GM18505 (cell line): ENCODE results near the gene RCAN2.

Source experiments
- ATAC-seq: cut with Tn5 transposase; IDR thresholded peaks from one replicate; pipeline ENCODE4 v1.9.1; 2021; ENCODE audit not compliant: unreplicated experiment
- POLR2A ChIP-seq: IDR thresholded peaks from 4 replicates; pipeline ENCODE4 v1.6.1; 2011; ENCODE audit warnings: borderline replicate concordance; ENCODE audit not compliant: insufficient read depth, insufficient read length; ENCODE audit errors: extremely low read depth

The RCAN2 gene

DNA sequence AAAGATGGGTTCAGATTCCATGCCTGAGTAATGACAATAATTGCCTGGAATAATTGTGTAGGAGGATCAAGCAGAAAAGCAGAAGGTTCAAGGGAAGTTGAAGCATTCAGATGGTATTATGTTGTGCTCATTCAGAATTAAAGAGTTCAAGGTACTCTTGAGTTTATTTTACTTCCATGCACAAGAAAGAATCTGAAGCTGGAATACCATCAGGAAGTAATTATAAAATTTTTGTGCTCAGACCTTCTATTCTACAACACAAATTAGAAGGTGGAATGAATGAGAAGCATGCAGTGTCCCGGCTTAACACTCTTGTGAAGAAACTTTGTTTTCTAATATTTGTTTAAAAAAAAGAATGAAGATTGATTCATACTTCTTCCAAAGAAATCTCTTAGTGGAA is 181.1 kb downstream of the RCAN2 start:
- TF ChIP-seq POLR2A, result no peak
- ATAC-seq, result no peak

DNA sequence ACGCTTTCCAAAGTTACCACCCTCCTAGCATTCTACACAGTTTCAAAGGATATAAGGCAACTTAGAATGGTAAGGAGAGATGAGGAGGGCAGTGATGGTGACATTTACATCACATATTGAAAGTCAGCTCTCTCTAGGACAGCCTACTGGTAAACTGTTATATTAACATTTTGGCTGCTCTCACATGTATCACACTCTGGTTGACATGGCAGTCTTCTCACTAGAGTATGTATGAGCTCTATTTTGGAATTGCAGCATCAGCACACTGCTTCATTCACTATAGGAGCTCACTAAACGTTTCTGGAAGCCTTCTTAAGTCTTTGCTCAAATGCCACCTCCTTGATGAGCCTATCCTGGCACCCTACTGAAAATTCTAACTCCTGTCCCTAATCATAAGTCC is 184.8 kb downstream of the RCAN2 start:
- no peak for ATAC-seq

DNA sequence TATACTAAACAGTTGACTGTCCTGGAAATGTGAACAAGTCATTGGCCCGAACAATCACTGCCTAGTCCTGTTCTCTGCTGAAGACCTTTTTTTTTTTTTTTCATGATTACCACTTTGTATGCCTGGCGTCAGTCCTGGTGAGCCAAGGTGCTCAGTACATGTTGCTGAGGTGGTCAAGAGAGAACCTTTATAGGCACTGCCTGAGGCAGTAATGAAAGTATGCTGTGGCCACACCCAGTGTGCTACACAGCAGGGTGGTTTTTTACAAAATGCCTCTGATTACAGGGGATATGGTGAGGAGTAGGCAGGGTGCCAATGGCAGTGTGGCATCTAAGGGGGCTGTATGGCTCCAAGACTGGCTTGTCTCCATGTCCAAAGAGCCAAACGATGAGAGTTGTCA is 185.4 kb downstream of the RCAN2 start:
- no peak for ATAC-seq
- TF ChIP-seq POLR2A, result no peak

More for the DNA sequence above, 184.8 kb downstream of the RCAN2 start:
- TF ChIP-seq POLR2A, result no peak

DNA sequence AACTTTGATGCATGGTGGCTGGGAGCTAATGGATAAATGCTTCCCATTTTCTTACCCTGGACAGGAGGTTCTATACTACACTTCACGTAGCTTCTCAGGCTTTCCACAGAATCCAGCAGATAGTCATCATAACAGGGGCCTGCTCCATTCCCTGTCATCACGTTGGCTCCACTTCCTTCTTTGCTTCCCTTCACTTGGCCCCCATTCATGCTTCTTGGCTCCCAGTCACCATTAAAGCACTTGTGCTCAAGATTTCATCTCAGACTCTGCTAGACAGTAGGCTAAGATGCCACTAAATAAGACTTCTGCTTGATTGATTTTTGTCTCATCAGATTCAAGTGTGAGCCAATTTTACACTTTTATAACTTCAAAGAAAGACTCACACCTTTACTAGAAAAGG is 186.0 kb downstream of the RCAN2 start:
- ATAC-seq, result no peak
- no peak for TF ChIP-seq POLR2A

DNA sequence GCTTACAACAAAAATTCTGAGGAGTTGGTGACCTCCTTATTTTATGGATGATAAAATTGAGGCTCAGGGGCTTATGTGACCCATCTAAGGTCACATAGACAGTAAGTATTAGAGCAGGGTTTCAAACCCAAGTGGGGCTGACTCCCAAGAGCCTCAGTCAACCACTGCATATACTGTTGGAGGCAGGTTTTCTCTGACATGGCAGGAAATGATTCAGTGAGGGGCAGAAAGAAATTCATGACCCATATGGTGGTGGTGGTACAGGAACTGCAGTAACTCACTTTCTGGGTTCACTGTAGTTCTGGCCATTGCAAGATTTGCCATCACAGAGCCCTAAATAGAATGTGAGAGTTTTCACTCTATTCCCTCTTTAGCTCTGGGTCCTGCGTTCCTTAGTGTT is 188.4 kb downstream of the RCAN2 start:
- TF ChIP-seq POLR2A, result no peak
- no peak for ATAC-seq

DNA sequence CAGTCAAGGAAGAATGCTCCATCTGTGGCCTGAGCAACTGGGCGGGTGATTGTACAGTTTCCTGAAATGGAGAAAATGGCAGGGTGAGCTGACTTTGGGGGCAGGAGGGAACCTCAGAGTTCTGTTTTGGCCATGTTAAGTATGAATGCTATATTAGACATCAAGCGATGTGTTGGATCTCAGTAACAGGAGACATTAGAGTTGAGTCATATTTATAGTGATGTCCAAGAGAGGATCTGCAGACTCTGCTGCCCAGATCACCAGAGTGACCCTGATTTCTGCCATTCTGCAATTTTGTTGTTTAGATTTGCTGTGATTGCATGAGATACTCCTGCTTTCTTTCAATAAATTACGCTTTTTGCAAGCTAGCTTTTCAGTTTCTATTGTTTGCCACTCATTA is 189.1 kb downstream of the RCAN2 start:
- no peak for TF ChIP-seq POLR2A
- no peak for ATAC-seq

DNA sequence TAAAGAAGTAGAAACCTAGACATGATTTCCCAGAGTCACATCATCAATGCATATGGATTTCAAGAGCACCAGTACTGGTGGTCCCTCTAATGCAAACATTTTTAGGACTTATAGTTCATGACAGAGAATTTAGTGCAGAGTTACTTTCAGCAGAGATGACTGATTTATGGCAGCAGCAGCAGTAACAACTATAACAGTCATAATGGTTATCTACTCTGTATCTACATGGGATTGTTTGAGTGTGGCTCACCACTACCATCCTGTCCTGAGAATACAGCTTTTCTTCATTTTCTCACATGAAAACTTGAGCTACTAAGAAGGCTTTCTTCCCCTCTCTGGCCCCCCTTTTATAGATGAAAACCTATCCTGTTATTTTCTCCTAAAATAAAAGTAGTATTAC is 192.0 kb downstream of the RCAN2 start:
- no peak for ATAC-seq
- no peak for TF ChIP-seq POLR2A

DNA sequence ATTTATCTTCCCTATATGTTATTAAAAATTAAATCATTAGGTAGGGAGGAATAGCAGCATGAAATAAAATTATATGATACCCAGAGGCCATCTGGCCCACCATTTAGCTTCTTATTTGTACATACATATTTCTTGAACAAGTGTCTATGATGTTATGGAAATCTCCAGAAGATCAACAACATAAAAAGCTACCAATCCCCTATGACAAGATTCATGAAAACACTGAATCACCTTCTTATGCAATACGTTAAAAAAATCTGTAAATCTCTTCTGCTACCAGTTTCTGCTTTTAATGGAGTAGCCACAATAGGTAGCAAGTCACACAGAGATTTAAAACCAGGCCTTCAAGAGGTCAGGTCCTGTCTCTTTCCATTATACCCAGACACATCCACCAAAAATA is 194.7 kb downstream of the RCAN2 start:
- no peak for TF ChIP-seq POLR2A
- ATAC-seq, result no peak

DNA sequence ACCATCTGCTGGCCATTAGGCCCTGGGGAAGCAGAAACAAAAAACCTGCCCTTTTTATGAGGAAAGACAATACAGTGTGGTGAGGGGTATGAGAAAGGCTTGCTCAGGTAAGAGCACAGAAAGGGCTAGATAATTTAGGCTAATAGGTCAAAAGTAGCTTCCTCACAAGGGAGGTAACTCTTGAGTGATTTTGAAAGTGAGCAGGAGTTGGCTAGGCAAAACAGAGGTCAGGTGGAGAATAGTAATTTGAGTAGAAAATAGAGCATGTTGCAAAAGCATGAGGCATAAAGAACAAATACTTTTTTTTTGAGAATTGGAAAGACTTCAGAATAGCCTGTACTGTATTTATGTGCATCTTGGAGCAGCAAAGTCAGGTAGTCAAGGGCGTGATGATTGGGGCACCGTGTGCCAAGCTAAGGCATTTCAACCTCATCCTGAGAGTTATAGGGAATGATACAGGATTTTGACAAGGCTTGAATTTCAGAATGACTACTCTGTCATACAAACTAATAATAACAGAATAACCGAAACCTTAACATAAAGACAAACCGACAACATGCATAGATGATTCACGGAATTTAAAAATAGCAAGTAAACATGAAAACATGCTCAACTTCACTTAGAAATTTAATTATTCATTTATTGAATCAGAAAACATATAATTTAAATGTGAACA is 197.5 kb downstream of the RCAN2 start:
- no peak for TF ChIP-seq POLR2A
- ATAC-seq, result peak; percentile 84

DNA sequence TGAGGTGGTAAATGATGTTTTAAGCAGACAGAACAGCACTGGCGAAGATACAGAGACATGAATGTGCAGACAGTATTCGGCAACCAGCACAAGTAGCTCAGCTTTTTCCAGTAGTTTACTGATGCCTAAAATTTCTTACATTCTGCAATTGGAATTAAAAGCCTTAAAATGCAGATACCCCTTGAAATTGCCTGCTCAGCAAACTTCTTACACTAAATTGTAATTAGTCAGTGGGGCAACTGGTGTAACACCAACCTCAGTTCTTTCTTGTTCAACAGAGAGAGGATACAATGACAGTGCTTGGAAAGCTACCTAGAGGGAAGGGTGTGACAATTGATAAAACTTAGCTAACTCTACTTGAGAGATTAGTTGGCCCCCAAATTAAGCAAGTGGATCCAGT is 199.4 kb downstream of the RCAN2 start:
- no peak for ATAC-seq
- no peak for TF ChIP-seq POLR2A

DNA sequence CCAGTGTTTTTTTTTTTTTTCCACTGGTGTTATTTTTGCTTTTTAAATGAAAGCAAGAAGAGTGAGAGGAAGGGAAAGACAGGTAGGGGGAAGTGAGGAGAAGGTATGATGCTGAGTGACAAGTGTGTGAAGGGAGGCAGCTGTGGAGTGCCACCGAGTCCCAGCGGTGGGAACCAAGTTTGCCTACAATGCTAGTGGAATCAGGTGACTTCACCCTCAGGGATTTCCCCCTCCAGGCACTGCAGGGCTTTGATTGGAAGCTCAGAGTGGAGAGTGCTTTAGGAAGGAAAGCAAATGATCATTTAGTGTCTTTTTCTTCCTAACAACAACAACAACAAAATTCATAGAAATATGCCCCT is 200.0 kb downstream of the RCAN2 start:
- no peak for TF ChIP-seq POLR2A
- ATAC-seq, result no peak

DNA sequence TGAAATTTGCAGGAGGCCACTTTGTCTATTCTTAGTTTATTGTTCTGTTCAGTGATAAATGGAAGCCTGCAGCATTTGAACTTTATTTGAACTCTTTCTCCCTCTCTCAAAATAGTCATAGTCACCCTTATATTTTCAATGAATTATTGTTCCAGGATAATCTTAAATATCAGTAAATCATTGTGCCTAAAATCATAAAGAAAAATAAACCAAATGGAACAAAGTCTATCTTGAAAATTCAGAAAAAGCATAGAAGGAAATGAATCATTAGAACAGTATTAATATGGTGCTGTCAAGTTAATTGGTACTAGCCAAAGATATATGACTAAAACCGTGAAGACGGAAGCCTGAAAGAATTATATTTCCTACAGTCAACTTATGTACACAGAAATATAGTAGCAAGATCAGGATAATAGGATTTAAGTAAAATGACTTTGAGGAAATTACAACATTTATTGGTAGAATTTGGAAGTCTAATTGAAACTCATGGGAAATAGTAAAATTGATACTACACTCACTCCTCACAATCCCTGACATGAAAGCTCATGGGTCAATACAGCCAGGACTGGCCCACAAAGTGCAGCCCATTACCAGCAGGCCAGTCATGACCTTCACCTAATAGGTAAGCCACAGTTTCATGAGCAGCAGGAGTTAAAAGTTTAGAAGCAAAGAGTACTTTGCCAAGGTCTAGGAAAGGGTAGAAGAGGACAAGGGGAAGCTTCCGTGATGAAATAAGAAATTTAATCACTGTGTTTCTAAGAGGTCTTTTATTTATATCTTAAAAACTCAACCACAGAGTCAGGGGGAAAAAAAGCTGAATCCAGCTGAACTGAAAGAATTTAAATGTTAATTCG is 200.6 kb downstream of the RCAN2 start:
- ATAC-seq, result no peak
- TF ChIP-seq POLR2A, result no peak

DNA sequence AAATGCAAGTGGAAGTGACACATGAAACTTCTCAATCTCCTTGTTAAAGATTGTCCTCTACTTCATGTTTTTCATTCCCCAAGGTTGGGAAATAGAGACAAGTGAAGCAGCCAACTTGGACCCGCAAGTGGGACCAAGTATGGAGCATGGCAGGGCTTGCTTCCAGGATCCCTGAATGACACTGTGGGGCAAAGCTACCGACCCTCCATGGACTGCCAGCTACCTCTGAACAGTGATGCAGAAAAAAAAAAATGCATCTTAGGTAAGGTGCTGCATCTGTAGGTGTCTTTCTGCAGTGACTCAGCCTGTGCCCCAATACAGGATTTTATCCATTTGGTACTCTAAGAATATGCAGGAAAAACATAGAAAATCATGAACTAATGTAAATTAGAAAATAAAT is 201.4 kb downstream of the RCAN2 start:
- no peak for TF ChIP-seq POLR2A
- ATAC-seq, result no peak

DNA sequence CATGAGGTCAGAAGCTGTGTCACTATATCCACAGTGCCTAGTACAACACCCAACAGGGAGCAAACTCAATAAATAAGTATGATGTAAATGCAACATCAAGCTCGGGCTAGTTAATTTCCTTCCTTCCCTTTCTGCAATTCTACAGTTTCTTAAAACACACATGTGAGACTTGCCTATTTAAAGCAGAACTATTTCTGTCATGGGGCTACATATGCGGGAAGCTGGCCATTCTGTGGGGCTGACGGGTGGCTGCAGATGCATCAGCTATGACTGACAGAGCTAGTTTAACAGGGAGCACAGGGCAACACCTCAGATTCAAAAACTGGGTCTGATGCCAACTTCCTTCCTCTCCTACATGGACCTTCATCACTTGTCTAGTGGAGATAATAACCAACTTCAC is 202.4 kb downstream of the RCAN2 start:
- no peak for TF ChIP-seq POLR2A
- ATAC-seq, result no peak
